ENCODE results near the gene CHRND. TPM values are rescaled to one million over a fixed set of nuclear protein-coding genes. Genes with fewer than 3 reads are reported as not detected.

The CHRND gene
- total RNA-seq, 2 experiments from 2014 or later = not detected

DNA sequence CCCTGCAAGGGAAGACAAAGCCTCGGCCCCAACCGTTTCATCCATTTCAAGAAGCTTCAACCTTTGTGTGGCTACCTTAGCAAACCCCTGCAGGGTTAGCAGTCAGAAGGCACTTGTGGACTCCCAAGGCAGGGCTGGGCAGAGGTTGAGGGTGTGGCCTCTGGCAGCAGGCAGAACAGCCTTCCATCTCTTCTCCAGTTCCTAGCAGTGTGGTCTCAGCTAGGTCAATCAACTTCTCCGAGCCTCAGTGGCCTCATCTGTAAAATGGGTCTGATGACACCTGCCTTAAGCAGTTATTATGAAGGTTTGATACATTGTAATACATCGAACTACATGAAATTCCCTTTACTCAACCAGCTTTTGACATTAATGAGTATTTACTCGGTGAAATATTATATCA, 12.6 kb upstream of the CHRND start:
- Mint-ChIP-seq H3K4me1 (ENCODE audit: low read depth) (no peaks in the 10 kb centered on the region), H3K36me3 (ENCODE audit: low read depth) (no peaks in the 10 kb centered on the region), H3K27ac (no peak overlapping the region), H3K4me3 (no peak overlapping the region), H3K27me3 (peaks cover 26% of the 10 kb centered on the region), H3K9me3 (no peaks in the 10 kb centered on the region)
- H3K9me3 ChIP-seq (ENCODE audit: control insufficient read depth in 1 of 2, insufficient read depth in 1 of 2, low read length in 2 of 2) = no peaks in the 10 kb centered on the region
- TF ChIP-seq, protein P1, sequence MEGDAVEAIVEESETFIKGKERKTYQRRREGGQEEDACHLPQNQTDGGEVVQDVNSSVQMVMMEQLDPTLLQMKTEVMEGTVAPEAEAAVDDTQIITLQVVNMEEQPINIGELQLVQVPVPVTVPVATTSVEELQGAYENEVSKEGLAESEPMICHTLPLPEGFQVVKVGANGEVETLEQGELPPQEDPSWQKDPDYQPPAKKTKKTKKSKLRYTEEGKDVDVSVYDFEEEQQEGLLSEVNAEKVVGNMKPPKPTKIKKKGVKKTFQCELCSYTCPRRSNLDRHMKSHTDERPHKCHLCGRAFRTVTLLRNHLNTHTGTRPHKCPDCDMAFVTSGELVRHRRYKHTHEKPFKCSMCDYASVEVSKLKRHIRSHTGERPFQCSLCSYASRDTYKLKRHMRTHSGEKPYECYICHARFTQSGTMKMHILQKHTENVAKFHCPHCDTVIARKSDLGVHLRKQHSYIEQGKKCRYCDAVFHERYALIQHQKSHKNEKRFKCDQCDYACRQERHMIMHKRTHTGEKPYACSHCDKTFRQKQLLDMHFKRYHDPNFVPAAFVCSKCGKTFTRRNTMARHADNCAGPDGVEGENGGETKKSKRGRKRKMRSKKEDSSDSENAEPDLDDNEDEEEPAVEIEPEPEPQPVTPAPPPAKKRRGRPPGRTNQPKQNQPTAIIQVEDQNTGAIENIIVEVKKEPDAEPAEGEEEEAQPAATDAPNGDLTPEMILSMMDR (IDR thresholded peaks at IDR 0.05) = no peak
- no peaks in the 10 kb centered on the region for H3K36me3 ChIP-seq (ENCODE audit: insufficient read depth, low read length)
- ChIA-PET CTCF (no interaction called here), POLR2A (no interaction called here)
- ATAC-seq (ENCODE audit: poor library complexity) = no peak
- intact Hi-C loops (cut with DNase I, micrococcal nuclease) = no loop called here
- no peak for DNase-seq
- no peak overlapping the region for H3K4me3 ChIP-seq (ENCODE audit: low read length)
- H3K27me3 ChIP-seq (ENCODE audit: control insufficient read depth in 1 of 2, insufficient read depth in 2 of 2, low read length in 2 of 2) = no peaks in the 10 kb centered on the region
- H3K27ac ChIP-seq (ENCODE audit: low read depth in 1 of 2, low read length in 2 of 2) = no peak overlapping the region
- no peaks in the 10 kb centered on the region for H3K4me1 ChIP-seq (ENCODE audit: insufficient read depth, low read length)

DNA sequence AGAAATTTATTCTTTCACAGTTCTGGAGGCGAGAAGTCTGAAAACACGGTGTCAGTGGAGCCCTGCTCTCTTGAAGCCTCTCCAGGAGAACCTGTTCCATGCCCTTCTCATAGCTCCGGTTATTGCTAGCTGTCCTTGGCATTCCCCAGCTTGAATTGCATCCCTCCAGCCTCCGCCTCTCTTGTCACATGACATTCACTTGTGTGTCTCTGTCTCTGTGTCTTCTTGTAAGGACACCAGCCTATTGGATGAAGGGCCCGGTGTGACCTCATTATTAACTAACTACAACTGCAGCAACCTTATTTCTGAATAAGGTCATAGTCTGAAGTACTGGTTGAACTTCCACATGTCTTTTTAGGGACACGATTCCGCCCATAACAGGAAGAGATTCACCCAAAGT, 10.3 kb upstream of the CHRND start:
- intact Hi-C loops (cut with DNase I, micrococcal nuclease) = no loop called here
- H3K9me3 ChIP-seq (ENCODE audit: control insufficient read depth in 1 of 2, insufficient read depth in 1 of 2, low read length in 2 of 2) = no peaks in the 10 kb centered on the region
- H3K36me3 ChIP-seq (ENCODE audit: insufficient read depth, low read length) = no peaks in the 10 kb centered on the region
- H3K36me3 Mint-ChIP-seq (ENCODE audit: low read depth) = no peaks in the 10 kb centered on the region
- H3K27ac Mint-ChIP-seq = no peak overlapping the region
- H3K9me3 Mint-ChIP-seq = no peaks in the 10 kb centered on the region
- TF ChIP-seq, protein P1 (IDR thresholded peaks at IDR 0.05) = no peak
- POLR2A ChIA-PET = no interaction called here
- CTCF ChIA-PET = interaction anchor here (0.7 kb wide), 1 partner anchor 182 kb away, joined by 3 read pairs; no protein-coding TSS in a partner anchor
- no peak overlapping the region for H3K4me3 ChIP-seq (ENCODE audit: low read length)
- no peaks in the 10 kb centered on the region for H3K4me1 ChIP-seq (ENCODE audit: insufficient read depth, low read length)
- no peaks in the 10 kb centered on the region for H3K4me1 Mint-ChIP-seq (ENCODE audit: low read depth)
- H3K27me3 Mint-ChIP-seq = peaks cover 27% of the 10 kb centered on the region
- no peak overlapping the region for H3K4me3 Mint-ChIP-seq
- H3K27ac ChIP-seq (ENCODE audit: low read depth in 1 of 2, low read length in 2 of 2) = no peak overlapping the region
- peaks cover under 1 to 5% of the 10 kb centered on the region in 2 experiments for H3K27me3 ChIP-seq (ENCODE audit: control insufficient read depth in 1 of 2, insufficient read depth in 2 of 2, low read length in 2 of 2)
- no peak for ATAC-seq (ENCODE audit: poor library complexity)
- no peak for DNase-seq

DNA sequence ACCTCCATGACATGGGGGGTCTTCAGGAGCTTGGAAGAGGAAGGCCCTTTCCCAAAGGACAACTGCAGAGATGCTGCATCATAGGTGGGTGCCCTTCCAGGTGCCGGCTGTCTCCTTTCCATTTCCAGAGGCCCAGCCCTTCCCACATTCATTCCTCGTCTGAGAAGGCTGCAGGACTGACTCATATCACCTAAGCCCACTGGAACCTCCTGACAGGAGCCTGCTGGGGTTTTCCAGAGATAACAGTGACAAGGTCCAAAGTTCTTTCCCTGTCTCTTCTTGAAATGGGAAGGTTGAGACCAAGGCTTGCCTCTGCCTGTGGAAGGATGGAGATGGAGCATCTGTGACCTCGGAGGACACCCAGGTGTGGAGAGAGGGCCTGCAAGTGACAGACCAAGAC, 9.4 kb upstream of the CHRND start:
- Mint-ChIP-seq H3K9me3 (no peaks in the 10 kb centered on the region), H3K4me1 (ENCODE audit: low read depth) (no peaks in the 10 kb centered on the region), H3K4me3 (no peak overlapping the region), H3K36me3 (ENCODE audit: low read depth) (no peaks in the 10 kb centered on the region), H3K27ac (no peak overlapping the region), H3K27me3 (peaks cover 34% of the 10 kb centered on the region)
- no peak overlapping the region for H3K27ac ChIP-seq (ENCODE audit: low read depth in 1 of 2, low read length in 2 of 2)
- no peak overlapping the region for H3K4me3 ChIP-seq (ENCODE audit: low read length)
- no peaks in the 10 kb centered on the region for H3K36me3 ChIP-seq (ENCODE audit: insufficient read depth, low read length)
- H3K4me1 ChIP-seq (ENCODE audit: insufficient read depth, low read length) = peaks cover 1% of the 10 kb centered on the region
- TF ChIP-seq, protein P1 (IDR thresholded peaks at IDR 0.05) = no peak
- CTCF ChIA-PET = no interaction called here
- no peak for ATAC-seq (ENCODE audit: poor library complexity)
- POLR2A ChIA-PET = interaction anchor here (0.8 kb wide), 1 partner anchor 34 kb away, joined by 3 read pairs; the partner anchor contains the start of genes EIF4E2 and TIGD1
- no peak for DNase-seq
- peaks cover 0 to 7% of the 10 kb centered on the region in 2 experiments for H3K9me3 ChIP-seq (ENCODE audit: control insufficient read depth in 1 of 2, insufficient read depth in 1 of 2, low read length in 2 of 2)
- H3K27me3 ChIP-seq (ENCODE audit: control insufficient read depth in 1 of 2, insufficient read depth in 2 of 2, low read length in 2 of 2) = peaks cover 9 to 14% of the 10 kb centered on the region in 2 experiments
- intact Hi-C loops (cut with DNase I, micrococcal nuclease) = no loop called here

Data from CD4-positive, alpha-beta T cell (primary cell).